HEK293 (cell line): ENCODE data around the gene MAP3K12.

Experiments
- CTCF ChIA-PET: fragments of 350-600 bp; formaldehyde crosslinking; extraction: SDS; loops from one replicate; lab custom pipeline; 2021; ENCODE audit warnings: antibody characterized with exemption; lab: Yijun Ruan, JAX
- POLR2A ChIA-PET: fragments of 300-600 bp; formaldehyde crosslinking; extraction: SDS; loops from one replicate; lab custom pipeline; 2020; ENCODE audit warnings: antibody characterized with exemption, inconsistent platforms; lab: Yijun Ruan, JAX
- H3K27ac ChIP-seq: fragments of 200-500 bp; sonication (Bioruptor generic); 2 replicates; pipeline ENCODE4 v1.5.1; 2014; ENCODE audit warnings: low read depth, low read length, control low read depth, inconsistent platforms; ENCODE audit errors: extremely low read depth
- H3K36me3 ChIP-seq, 2 experiments: fragments of 200-500 bp in 1 of 2; sonication (Bioruptor generic) in 1 of 2; 1 replicate in 1 of 2; 2 replicates in 1 of 2; pipeline ENCODE4 v1.5.1; 2014 to 2017; ENCODE audit warnings: inconsistent platforms in 2 of 2, low read length in 2 of 2; ENCODE audit not compliant: control insufficient read depth in 2 of 2, insufficient read depth in 1 of 2
- H3K4me1 ChIP-seq: fragments of 200-500 bp; sonication (Bioruptor generic); 2 replicates; pipeline ENCODE4 v1.5.1; 2014; ENCODE audit warnings: mild to moderate bottlenecking, low read length, inconsistent platforms; ENCODE audit not compliant: control insufficient read depth, insufficient read depth
- H3K4me3 ChIP-seq: 2 replicates; pipeline ENCODE4 v1.5.1; 2011; ENCODE audit warnings: low read depth, mild to moderate bottlenecking, control low read depth, low read length, moderate library complexity
- H3K9me3 ChIP-seq: fragments of 200-500 bp; sonication (Bioruptor generic); 2 replicates; pipeline ENCODE4 v1.5.1; 2014; ENCODE audit warnings: low read depth, low read length, inconsistent platforms; ENCODE audit not compliant: control insufficient read depth, insufficient read depth
- HOXA7 ChIP-seq: sonication (generic); formaldehyde crosslinking; IDR thresholded peaks from 2 replicates; pipeline ENCODE4 v1.8.1; 2022; ENCODE audit warnings: missing genetic modification reagents, borderline replicate concordance
- INSM2 ChIP-seq: fragments of 450-650 bp; formaldehyde crosslinking; IDR thresholded peaks from 2 replicates; pipeline ENCODE4 v1.5.1; 2016; ENCODE audit warnings: missing biosample characterization, missing genetic modification characterization
- KLF17 ChIP-seq: fragments of 450-650 bp; formaldehyde crosslinking; IDR thresholded peaks from 2 replicates; pipeline ENCODE4 v1.5.1; 2016; ENCODE audit warnings: missing biosample characterization, missing genetic modification characterization
- TCF7L2 ChIP-seq: IDR thresholded peaks from 2 replicates; pipeline ENCODE4 v1.6.1; 2011; ENCODE audit warnings: low read depth, mild to moderate bottlenecking, inconsistent platforms, low read length, moderate library complexity, borderline replicate concordance
- TRIM28 ChIP-seq: IDR thresholded peaks from 2 replicates; pipeline ENCODE4 v1.6.1; 2011; ENCODE audit warnings: low read length, control low read depth, borderline replicate concordance
- WT1 ChIP-seq: fragments of 450-650 bp; formaldehyde crosslinking; IDR thresholded peaks from 2 replicates; pipeline ENCODE4 v1.5.1; 2016; ENCODE audit warnings: missing biosample characterization, missing genetic modification characterization
- ZFP3 ChIP-seq: fragments of 450-650 bp; formaldehyde crosslinking; IDR thresholded peaks from 2 replicates; pipeline ENCODE4 v1.5.1; 2016; ENCODE audit warnings: low read depth, missing biosample characterization, missing genetic modification characterization
- ZFP69B ChIP-seq: fragments of 450-650 bp; formaldehyde crosslinking; IDR thresholded peaks from 2 replicates; pipeline ENCODE4 v1.5.1; 2016; ENCODE audit warnings: missing biosample characterization, missing genetic modification characterization
- ZNF10 ChIP-seq: fragments of 450-650 bp; formaldehyde crosslinking; IDR thresholded peaks from 2 replicates; pipeline ENCODE4 v1.5.1; 2017; ENCODE audit warnings: missing biosample characterization, missing genetic modification characterization
- ZNF121 ChIP-seq: fragments of 450-650 bp; formaldehyde crosslinking; IDR thresholded peaks from 2 replicates; pipeline ENCODE4 v1.5.1; 2016; ENCODE audit warnings: missing biosample characterization, missing genetic modification characterization
- ZNF140 ChIP-seq: fragments of 450-650 bp; formaldehyde crosslinking; IDR thresholded peaks from 2 replicates; pipeline ENCODE4 v1.5.1; 2016; ENCODE audit warnings: missing biosample characterization, missing genetic modification characterization
- ZNF16 ChIP-seq: fragments of 450-650 bp; formaldehyde crosslinking; IDR thresholded peaks from 2 replicates; pipeline ENCODE4 v1.5.1; 2016; ENCODE audit warnings: low read depth, missing biosample characterization, missing genetic modification characterization
- ZNF202 ChIP-seq: fragments of 450-650 bp; formaldehyde crosslinking; IDR thresholded peaks from 2 replicates; pipeline ENCODE4 v1.5.1; 2016; ENCODE audit warnings: missing biosample characterization, missing genetic modification characterization, borderline replicate concordance
- ZNF223 ChIP-seq: fragments of 450-650 bp; formaldehyde crosslinking; IDR thresholded peaks from 2 replicates; pipeline ENCODE4 v1.5.1; 2016; ENCODE audit warnings: missing biosample characterization, missing genetic modification characterization
- ZNF341 ChIP-seq: fragments of 450-650 bp; formaldehyde crosslinking; IDR thresholded peaks from 2 replicates; pipeline ENCODE4; 2016; ENCODE audit warnings: low read depth, missing biosample characterization, missing genetic modification characterization
- ZNF391 ChIP-seq: fragments of 450-650 bp; formaldehyde crosslinking; IDR thresholded peaks from 2 replicates; pipeline ENCODE4 v1.5.1; 2016; ENCODE audit warnings: low read depth, missing biosample characterization, missing genetic modification characterization, borderline replicate concordance
- ZNF404 ChIP-seq: fragments of 450-650 bp; formaldehyde crosslinking; IDR thresholded peaks from 2 replicates; pipeline ENCODE4 v1.5.1; 2017; ENCODE audit warnings: missing biosample characterization, missing genetic modification characterization
- ZNF521 ChIP-seq: fragments of 450-650 bp; formaldehyde crosslinking; IDR thresholded peaks from 2 replicates; pipeline ENCODE4 v1.5.1; 2017; ENCODE audit warnings: missing biosample characterization, mild to moderate bottlenecking, missing genetic modification characterization
- ZNF548 ChIP-seq: fragments of 450-650 bp; formaldehyde crosslinking; IDR thresholded peaks from 2 replicates; pipeline ENCODE4 v1.5.1; 2016; ENCODE audit warnings: missing biosample characterization, missing genetic modification characterization
- ZNF580 ChIP-seq: fragments of 450-650 bp; formaldehyde crosslinking; IDR thresholded peaks from 2 replicates; pipeline ENCODE4 v1.5.1; 2016; ENCODE audit warnings: missing biosample characterization, missing genetic modification characterization
- ZNF600 ChIP-seq: fragments of 450-650 bp; formaldehyde crosslinking; IDR thresholded peaks from 2 replicates; pipeline ENCODE4 v1.5.1; 2016; ENCODE audit warnings: missing biosample characterization, missing genetic modification characterization
- ZNF623 ChIP-seq: fragments of 450-650 bp; formaldehyde crosslinking; IDR thresholded peaks from 2 replicates; pipeline ENCODE4 v1.5.1; 2016; ENCODE audit warnings: missing biosample characterization, missing genetic modification characterization
- ZNF626 ChIP-seq: fragments of 450-650 bp; sonication (Bioruptor Pico); formaldehyde crosslinking; IDR thresholded peaks from 2 replicates; pipeline ENCODE4 v1.5.1; 2018; ENCODE audit warnings: missing biosample characterization, missing genetic modification characterization, inconsistent platforms
- ZNF658 ChIP-seq: fragments of 450-650 bp; formaldehyde crosslinking; IDR thresholded peaks from 2 replicates; pipeline ENCODE4; 2016; ENCODE audit warnings: missing biosample characterization, missing genetic modification characterization
- ZNF701 ChIP-seq: fragments of 450-650 bp; formaldehyde crosslinking; IDR thresholded peaks from 2 replicates; pipeline ENCODE4 v1.5.1; 2016; ENCODE audit warnings: missing biosample characterization, missing genetic modification characterization
- ZNF704 ChIP-seq: fragments of 450-650 bp; formaldehyde crosslinking; IDR thresholded peaks from 2 replicates; pipeline ENCODE4 v1.5.1; 2016; ENCODE audit warnings: missing biosample characterization, missing genetic modification characterization
- ZNF791 ChIP-seq: fragments of 450-650 bp; formaldehyde crosslinking; IDR thresholded peaks from 2 replicates; pipeline ENCODE4 v1.5.1; 2016; ENCODE audit warnings: missing biosample characterization, missing genetic modification characterization
- ZSCAN16 ChIP-seq: fragments of 450-650 bp; formaldehyde crosslinking; IDR thresholded peaks from 2 replicates; pipeline ENCODE4 v1.5.1; 2016; ENCODE audit warnings: missing biosample characterization, missing genetic modification characterization
- ZXDB ChIP-seq: fragments of 450-650 bp; formaldehyde crosslinking; IDR thresholded peaks from 2 replicates; pipeline ENCODE4 v1.5.1; 2016; ENCODE audit warnings: missing biosample characterization, missing genetic modification characterization
- TF ChIP-seq, protein P1 (sequence below): fragments of 450-650 bp; formaldehyde crosslinking; IDR thresholded peaks from 2 replicates; pipeline ENCODE4 v1.5.1; 2017; ENCODE audit warnings: missing biosample characterization, missing genetic modification characterization

MAP3K12 gene

DNA sequence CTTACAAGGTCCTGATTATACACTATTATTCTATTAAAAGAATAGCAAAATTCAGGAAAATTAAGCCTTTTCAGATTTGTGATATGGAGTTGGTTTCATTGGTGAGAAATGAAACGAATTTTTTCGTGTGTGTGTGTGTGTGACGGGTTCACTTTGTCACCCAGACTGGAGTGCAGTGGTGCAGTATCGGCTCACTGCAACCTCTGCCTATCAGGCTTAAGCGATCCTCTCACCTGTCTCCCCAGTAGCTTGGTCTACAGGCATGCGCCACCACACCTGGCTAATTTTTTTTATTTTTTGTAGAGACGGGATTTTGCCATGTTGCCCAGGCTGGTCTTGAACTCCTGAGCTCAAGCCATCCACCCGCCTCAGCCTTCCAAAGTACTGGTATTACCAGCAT is 37.7 kb downstream of the MAP3K12 start:
- ChIA-PET POLR2A (interaction anchor here (1.8 kb wide), 1 partner anchor 11 kb away, joined by 6 read pairs; no protein-coding TSS in a partner anchor), CTCF (interaction anchor here (0.5 to 3.1 kb wide), 3 partner anchors 10 to 20 kb away, joined by 3 to 17 read pairs (median 4); no protein-coding TSS in a partner anchor)
- TF ChIP-seq ZNF623 (no peak), ZNF580 (tag by site-specific recombination) (no peak), ZNF404 (tag by site-specific recombination) (no peak), ZNF223 (tag by site-specific recombination) (no peak), KLF17 (no peak), ZFP3 (tag by site-specific recombination) (no peak), ZNF791 (no peak), ZNF704 (tag by site-specific recombination) (no peak), ZNF521 (tag by site-specific recombination) (no peak), ZXDB (tag by site-specific recombination) (no peak), ZSCAN16 (tag by site-specific recombination) (no peak), ZNF658 (tag by site-specific recombination) (no peak)
- Histone ChIP-seq H3K4me1 (no peaks in the 10 kb centered on the region), H3K27ac (no peak overlapping the region), H3K36me3 (peaks cover 98 to 99% of the 10 kb centered on the region in 2 experiments), H3K9me3 (no peaks in the 10 kb centered on the region), H3K4me3 (no peak overlapping the region)

DNA sequence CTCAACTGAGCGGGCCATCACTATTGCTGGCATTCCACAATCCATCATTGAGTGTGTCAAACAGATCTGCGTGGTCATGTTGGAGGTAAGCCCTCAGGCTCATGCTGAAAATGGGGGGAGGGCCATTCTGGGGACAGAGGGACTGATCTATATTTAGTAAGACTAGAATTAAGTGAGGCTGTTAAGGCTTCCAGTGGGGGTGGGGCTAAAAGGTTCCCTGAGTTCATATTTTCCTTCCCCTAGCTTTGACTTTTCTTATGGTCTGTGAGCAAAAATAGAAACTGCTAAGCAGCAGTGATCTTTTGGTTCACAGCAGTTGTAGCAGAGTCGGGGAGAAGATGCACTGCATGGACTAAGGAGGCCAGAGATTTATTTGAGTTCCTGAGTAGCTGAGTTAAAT is 38.2 kb downstream of the MAP3K12 start:
- TF ChIP-seq ZNF121 (tag by site-specific recombination) (no peak), TCF7L2 (no peak), ZNF600 (tag by site-specific recombination) (no peak), ZNF16 (tag by site-specific recombination) (no peak), ZNF791 (no peak), ZNF10 (tag by site-specific recombination) (no peak), HOXA7 (CRISPR knock-in tag) (no peak), TRIM28 (no peak), ZNF704 (tag by site-specific recombination) (no peak), ZNF202 (no peak), ZNF548 (no peak), ZFP69B (tag by site-specific recombination) (no peak), ZNF391 (tag by site-specific recombination) (no peak), INSM2 (tag by site-specific recombination) (no peak), ZNF140 (tag by site-specific recombination) (no peak), ZNF701 (tag by site-specific recombination) (no peak), WT1 (no peak), ZNF341 (tag by site-specific recombination) (no peak), ZNF626 (no peak)
- TF ChIP-seq, protein P1, sequence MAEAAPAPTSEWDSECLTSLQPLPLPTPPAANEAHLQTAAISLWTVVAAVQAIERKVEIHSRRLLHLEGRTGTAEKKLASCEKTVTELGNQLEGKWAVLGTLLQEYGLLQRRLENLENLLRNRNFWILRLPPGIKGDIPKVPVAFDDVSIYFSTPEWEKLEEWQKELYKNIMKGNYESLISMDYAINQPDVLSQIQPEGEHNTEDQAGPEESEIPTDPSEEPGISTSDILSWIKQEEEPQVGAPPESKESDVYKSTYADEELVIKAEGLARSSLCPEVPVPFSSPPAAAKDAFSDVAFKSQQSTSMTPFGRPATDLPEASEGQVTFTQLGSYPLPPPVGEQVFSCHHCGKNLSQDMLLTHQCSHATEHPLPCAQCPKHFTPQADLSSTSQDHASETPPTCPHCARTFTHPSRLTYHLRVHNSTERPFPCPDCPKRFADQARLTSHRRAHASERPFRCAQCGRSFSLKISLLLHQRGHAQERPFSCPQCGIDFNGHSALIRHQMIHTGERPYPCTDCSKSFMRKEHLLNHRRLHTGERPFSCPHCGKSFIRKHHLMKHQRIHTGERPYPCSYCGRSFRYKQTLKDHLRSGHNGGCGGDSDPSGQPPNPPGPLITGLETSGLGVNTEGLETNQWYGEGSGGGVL (tag by site-specific recombination), result no peak
- H3K4me3 ChIP-seq, result no peak overlapping the region
- H3K9me3 ChIP-seq, result no peaks in the 10 kb centered on the region
- CTCF ChIA-PET, result interaction anchor here (0.5 to 3.1 kb wide), 4 partner anchors 10 to 108 kb away, joined by 3 to 17 read pairs (median 4); no protein-coding TSS in a partner anchor
- peaks cover 98 to 99% of the 10 kb centered on the region in 2 experiments for H3K36me3 ChIP-seq
- H3K27ac ChIP-seq, result no peak overlapping the region
- POLR2A ChIA-PET, result interaction anchor here (0.5 to 1.8 kb wide), 2 partner anchors 8 to 12 kb away, joined by 3 to 6 read pairs; no protein-coding TSS in a partner anchor
- no peaks in the 10 kb centered on the region for H3K4me1 ChIP-seq
